ENCODE data around the gene KIFAP3. TPM values are rescaled to one million over a fixed set of nuclear protein-coding genes. Genes with fewer than 3 reads are reported as not detected.

KIFAP3 gene
- total RNA-seq (2014; rRNA removed; shearing (Covaris generic)): 16.0 and 22.2 TPM in 2 replicates

GRCh38 chr1:170074250-170075157 lies at the start of gene KIFAP3:
KIFAP3 (minus strand) TSS chr1:170074695; CDS start chr1:170074467, 228 bp downstream.

DNA sequence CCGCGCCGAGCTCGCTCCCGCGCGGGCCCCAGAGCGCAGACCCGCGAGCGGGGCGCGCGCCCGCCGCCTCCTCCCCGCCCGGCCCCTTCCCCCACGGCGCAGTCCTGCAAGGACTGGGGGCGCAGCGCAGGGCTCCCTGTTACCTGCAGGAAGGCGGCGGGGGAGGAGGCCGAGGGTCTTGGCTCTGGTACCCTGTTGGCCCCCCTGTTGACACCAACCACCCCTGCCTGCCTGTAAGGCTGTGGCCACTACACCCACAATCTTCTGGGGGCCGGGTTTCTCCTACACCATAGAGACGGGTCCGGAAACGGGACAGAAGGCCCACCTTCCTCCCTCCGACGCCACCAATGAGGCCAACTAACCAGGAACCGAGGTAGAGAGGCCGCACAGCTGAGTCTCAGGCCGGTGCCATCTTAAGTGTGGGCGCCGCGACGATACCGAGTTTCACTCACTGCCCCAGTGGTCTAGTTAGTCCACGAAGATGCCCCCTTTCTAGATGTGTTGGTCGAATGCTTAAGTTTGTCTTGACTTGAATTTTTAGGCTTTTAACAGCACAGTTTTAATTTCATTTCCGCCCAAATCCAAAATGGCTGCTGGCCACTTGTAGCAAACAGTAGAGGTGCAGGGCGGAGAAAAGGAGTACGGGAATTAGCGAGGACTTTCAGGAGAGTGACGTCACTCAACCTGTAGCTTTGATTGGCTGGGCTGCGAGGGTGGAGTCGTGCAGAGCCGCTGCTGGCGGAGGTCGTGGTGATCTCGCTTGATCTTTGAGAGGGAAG lies 180.7 kb downstream of the KIFAP3 start, which contains the start of gene SCYL3:
SCYL3 (minus strand) TSS at position 252 of the 779 bp plus-strand sequence. CDS start 5,056 bp downstream, outside the sequence.

Small RNA genes lying within 50 kb of the gene (small RNA-seq; reads per million reads assigned to genes)
- gene MRPS10P1: not detected

Other genes with a start within 250 kb of the KIFAP3 start
- gene SCYL3, start 180.8 kb downstream of the KIFAP3 start, total RNA-seq (2014; rRNA removed; shearing (Covaris generic)): 3.3 and 7.6 TPM in 2 replicates
- not detected in 2 replicates for gene NTMT2, start 71.3 kb upstream of the KIFAP3 start, total RNA-seq (2014; rRNA removed; shearing (Covaris generic))